ENCODE measurements around the gene NAT8L. TPM values are rescaled to one million over a fixed set of nuclear protein-coding genes. Genes with fewer than 3 reads are reported as not detected.

The NAT8L gene
- total and polyA plus RNA-seq, 8 donors = 0.31 to 0.73 (median 0.50) TPM; not detected in 4

GRCh38 chr4:2065106-2065930, 6.2 kb downstream of the NAT8L start:
- Histone ChIP-seq H3K27me3 (peaks cover 0 to 76% (median 16%) of the 10 kb centered on the region in 3 donors), H3K4me1 (peaks cover 6 to 18% (median 16%) of the 10 kb centered on the region in 4 donors), H3K36me3 (no peaks in the 10 kb centered on the region), H3K9me3 (no peaks in the 10 kb centered on the region), H3K27ac (no peak overlapping the region), H3K4me3 (no peak overlapping the region)
- DNase-seq = no peak
- WGBS, 5 donors = 59 to 68% (median 67%) methylated on average over 23 to 24 of the region's 24 CpGs
- TF ChIP-seq POLR2AphosphoS5 (IDR thresholded peaks at IDR 0.05) (no peak), EP300 (IDR thresholded peaks at IDR 0.05) (no peak), POLR2A (IDR thresholded peaks at IDR 0.05) (no peak), CTCF (IDR thresholded peaks at IDR 0.05) (no peak)
- intact Hi-C loops (cut with DNase I; ENCODE audit: low total_unique reads) = no loop called here

DNA sequence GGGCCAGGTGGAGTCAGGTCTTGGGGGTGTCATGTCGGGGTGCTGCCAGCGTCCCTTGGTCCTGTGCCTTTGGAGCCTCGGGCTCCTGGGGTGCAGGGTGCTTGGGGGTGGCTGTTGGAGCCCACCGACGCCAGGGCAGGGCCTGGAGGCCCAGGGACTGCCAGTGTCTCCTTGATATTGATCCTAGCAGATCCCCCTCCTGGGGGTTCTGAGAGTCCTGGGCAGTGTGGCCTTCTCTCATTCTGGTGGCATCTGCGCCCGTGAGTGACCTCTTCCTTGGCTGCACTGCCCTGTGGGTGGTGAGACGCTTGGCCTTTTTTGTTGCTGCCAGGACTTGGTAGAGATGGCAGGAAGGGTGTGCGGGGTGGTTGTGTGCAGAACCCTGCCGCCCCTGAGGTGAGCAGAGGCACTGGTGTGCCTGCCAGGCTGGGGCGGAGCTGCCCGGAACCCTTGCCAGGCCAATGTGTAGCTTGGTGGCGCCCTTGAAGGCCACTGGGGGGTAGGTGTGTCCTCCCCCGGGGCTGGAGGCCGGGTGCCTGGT, 7.0 kb downstream of the NAT8L start:
- Histone ChIP-seq H3K27ac (no peak overlapping the region), H3K27me3 (peaks cover 0 to 74% (median 9%) of the 10 kb centered on the region in 3 donors), H3K4me3 (no peak overlapping the region), H3K4me1 (peaks cover 0 to 10% (median 9%) of the 10 kb centered on the region in 4 donors), H3K9me3 (no peaks in the 10 kb centered on the region), H3K36me3 (no peaks in the 10 kb centered on the region)
- intact Hi-C loops (cut with DNase I; ENCODE audit: low total_unique reads) = no loop called here
- DNase-seq = no peak
- no peak for TF ChIP-seq CTCF (IDR thresholded peaks at IDR 0.05)
- TF ChIP-seq EP300 (IDR thresholded peaks at IDR 0.05) = no peak
- no peak for TF ChIP-seq POLR2A (IDR thresholded peaks at IDR 0.05)
- no peak for TF ChIP-seq POLR2AphosphoS5 (IDR thresholded peaks at IDR 0.05)
- WGBS, 5 donors = 63 to 75% (median 70%) methylated on average over 6 to 15 of the region's 15 CpGs

DNA sequence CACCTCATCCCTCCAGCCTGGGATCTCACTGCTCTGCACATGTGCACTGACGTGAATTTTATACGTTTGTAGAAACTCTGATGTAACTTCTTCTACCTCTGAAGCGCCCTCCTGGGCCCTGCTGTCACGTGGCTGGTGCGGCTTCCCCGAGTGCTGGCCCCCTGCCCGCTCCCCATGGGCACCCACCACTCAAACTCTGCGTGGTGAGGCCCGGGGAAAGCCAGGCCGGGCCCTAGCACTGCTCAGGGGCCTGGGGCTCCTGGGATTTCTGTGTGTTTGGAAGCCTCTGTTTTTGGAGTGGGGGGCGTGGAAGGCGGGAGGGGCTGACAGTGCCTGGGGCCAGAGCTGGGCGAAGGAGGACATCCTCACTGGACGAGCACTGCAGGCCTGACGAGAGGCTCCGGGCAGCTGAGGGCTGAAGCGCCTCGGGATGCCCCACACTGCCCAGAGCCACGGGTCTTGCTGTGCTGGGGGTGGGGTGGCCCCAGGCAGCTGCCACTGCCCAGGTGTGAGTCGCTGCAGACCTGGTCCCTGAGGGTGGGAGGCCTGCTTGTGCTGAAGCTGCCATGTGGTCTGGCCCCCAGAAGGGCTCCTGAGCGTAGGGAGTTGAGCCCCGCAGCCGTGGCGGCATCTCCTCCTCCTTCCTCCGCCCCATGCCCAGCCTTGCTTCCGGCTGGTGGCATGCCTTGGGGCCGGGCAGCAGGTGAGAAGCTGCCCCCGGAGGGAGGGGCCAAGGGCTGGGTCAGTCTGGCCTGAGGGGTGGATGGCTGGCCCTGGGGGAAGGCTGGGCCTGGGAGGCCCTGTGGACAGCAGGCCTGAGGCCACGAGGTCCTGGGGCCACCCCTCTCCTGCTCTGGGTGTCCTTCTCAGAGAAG, 7.7 kb downstream of the NAT8L start:
- H3K4me1 ChIP-seq = peaks cover 0 to 10% (median 9%) of the 10 kb centered on the region in 4 donors
- H3K27ac ChIP-seq = no peak overlapping the region
- 73 to 85% (median 80%) methylated on average over 15 to 29 of the region's 29 CpGs for WGBS, 5 donors
- intact Hi-C loops (cut with DNase I; ENCODE audit: low total_unique reads) = no loop called here
- no peak overlapping the region for H3K4me3 ChIP-seq
- H3K36me3 ChIP-seq = no peaks in the 10 kb centered on the region
- DNase-seq = no peak
- H3K27me3 ChIP-seq = peaks cover 0 to 71% (median 4%) of the 10 kb centered on the region in 3 donors
- H3K9me3 ChIP-seq = no peaks in the 10 kb centered on the region
- no peak for TF ChIP-seq EP300 (IDR thresholded peaks at IDR 0.05)
- TF ChIP-seq CTCF (IDR thresholded peaks at IDR 0.05) = no peak
- TF ChIP-seq POLR2A (IDR thresholded peaks at IDR 0.05) = no peak
- no peak for TF ChIP-seq POLR2AphosphoS5 (IDR thresholded peaks at IDR 0.05)
